ENCODE results near the gene DZIP3.

The DZIP3 gene

GRCh38 chr3:108589081-108589997 is at the start of gene DZIP3, which contains the start of gene CIP2A:
Gene DZIP3, plus strand, starts transcription at chr3:108589722. Its CDS starts 15,685 bp downstream, at chr3:108605407.
Gene CIP2A, minus strand, starts transcription at chr3:108589438. Its CDS starts 63 bp downstream, at chr3:108589375.
- peak; percentile 72 to 78 for DNase-seq

GRCh38 chr3:108546247-108546646 is 43.3 kb upstream of the DZIP3 start:
- no peak for DNase-seq

GRCh38 chr3:108546692-108547091 is 42.8 kb upstream of the DZIP3 start:
- no peak for DNase-seq

GRCh38 chr3:108548304-108548703 is 41.2 kb upstream of the DZIP3 start:
- no peak for DNase-seq

GRCh38 chr3:108548886-108549285 is 40.6 kb upstream of the DZIP3 start:
- no peak for DNase-seq

- no peak for DNase-seq
These were observed 37.0 kb upstream of the DZIP3 start for GRCh38 chr3:108552267-108553159.

GRCh38 chr3:108554229-108554628 is 35.3 kb upstream of the DZIP3 start:
- no peak for DNase-seq

GRCh38 chr3:108554913-108555571 is 34.5 kb upstream of the DZIP3 start:
- DNase-seq = no peak

- no peak for DNase-seq
These were observed 33.4 kb upstream of the DZIP3 start for GRCh38 chr3:108555966-108556581.

GRCh38 chr3:108562565-108562964 is 27.0 kb upstream of the DZIP3 start:
- DNase-seq = no peak

- DNase-seq = no peak
These were observed 25.0 kb upstream of the DZIP3 start for GRCh38 chr3:108564564-108564963.

GRCh38 chr3:108565506-108565905 is 24.0 kb upstream of the DZIP3 start:
- DNase-seq = no peak

- no peak for DNase-seq
These were observed 22.9 kb upstream of the DZIP3 start for GRCh38 chr3:108566599-108566998.

GRCh38 chr3:108569336-108569735 is 20.2 kb upstream of the DZIP3 start:
- no peak for DNase-seq

- no peak for DNase-seq
These were observed 11.5 kb upstream of the DZIP3 start for GRCh38 chr3:108578064-108578463.

GRCh38 chr3:108588601-108589000 is 921 bp upstream of the DZIP3 start:
- DNase-seq = no peak

- no peak for DNase-seq
These were observed 439 bp downstream of the DZIP3 start for GRCh38 chr3:108589998-108590323.

GRCh38 chr3:108590460-108590859 is 938 bp downstream of the DZIP3 start:
- no peak for DNase-seq

GRCh38 chr3:108595321-108595720 is 5.8 kb downstream of the DZIP3 start:
- DNase-seq = no peak

- no peak for DNase-seq
These were observed 8.9 kb downstream of the DZIP3 start for GRCh38 chr3:108598375-108598774.

GRCh38 chr3:108599677-108600409 is 10.3 kb downstream of the DZIP3 start:
- no peak for DNase-seq
